DMS153 (cell line): Measurements from ENCODE around the gene CALHM5.
"Not testable (repeated sequence)": the region's sequence is repeated elsewhere in the genome, so short reads cannot be mapped to it uniquely, and the experiment has no call there.

Experiments used
- DNase-seq: peaks from one replicate; lab custom pipeline; 2025; lab: John Stamatoyannopoulos, UW

Gene CALHM5

GRCh38 chr6:116511424-116512110 is at the start of gene CALHM5:
Gene CALHM5 (plus strand): TSS chr6:116511639. CDS start chr6:116511697, 58 bp downstream.
- DNase-seq = no peak

GRCh38 chr6:116461932-116462885 is 49.2 kb upstream of the CALHM5 start:
- DNase-seq = peak; percentile 11

GRCh38 chr6:116463301-116463700 is 48.1 kb upstream of the CALHM5 start:
- DNase-seq = no peak

GRCh38 chr6:116465246-116465645 is 46.2 kb upstream of the CALHM5 start:
- DNase-seq = no peak

GRCh38 chr6:116467096-116467495 is 44.3 kb upstream of the CALHM5 start:
- no peak for DNase-seq

- no peak for DNase-seq
Measured at GRCh38 chr6:116467514-116467913, 43.9 kb upstream of the CALHM5 start.

- DNase-seq = no peak
Measured at GRCh38 chr6:116468293-116468692, 43.1 kb upstream of the CALHM5 start.

GRCh38 chr6:116471531-116471930 is 39.9 kb upstream of the CALHM5 start:
- no peak for DNase-seq

GRCh38 chr6:116472706-116473105 is 38.7 kb upstream of the CALHM5 start:
- no peak for DNase-seq

- no peak for DNase-seq
Measured at GRCh38 chr6:116475141-116475540, 36.3 kb upstream of the CALHM5 start.

GRCh38 chr6:116476002-116476678 is 35.3 kb upstream of the CALHM5 start:
- DNase-seq = no peak

GRCh38 chr6:116482780-116483179 is 28.7 kb upstream of the CALHM5 start:
- no peak for DNase-seq

- no peak for DNase-seq
Measured at GRCh38 chr6:116483616-116484015, 27.8 kb upstream of the CALHM5 start.

GRCh38 chr6:116485559-116486184 is 25.8 kb upstream of the CALHM5 start:
- DNase-seq = no peak

GRCh38 chr6:116491610-116492330 is 19.7 kb upstream of the CALHM5 start:
- DNase-seq = no peak

- DNase-seq = no peak
Measured at GRCh38 chr6:116492331-116493067, 18.9 kb upstream of the CALHM5 start.

- not testable (repeated sequence) for DNase-seq
Measured at GRCh38 chr6:116495161-116495560, 16.3 kb upstream of the CALHM5 start.

GRCh38 chr6:116497113-116497676 is 14.2 kb upstream of the CALHM5 start:
- no peak for DNase-seq

- no peak for DNase-seq
Measured at GRCh38 chr6:116500969-116501433, 10.4 kb upstream of the CALHM5 start.

- no peak for DNase-seq
Measured at GRCh38 chr6:116507324-116507723, 4.1 kb upstream of the CALHM5 start.
